HCT116 (cell line): Measurements from ENCODE around the gene SMIM14. TPM values are rescaled to one million over a fixed set of nuclear protein-coding genes. Genes with fewer than 3 reads are reported as not detected.

ENCODE experiments used
- ATAC-seq: fragments of 200-7000 bp; cut with Tn5 transposase; 2 replicates; pipeline ENCODE4 v1.9.1; 2020; ENCODE audit warnings: mild to moderate bottlenecking, moderate library complexity
- BruUV-seq: library from RNA; stranded (reverse); fragments of 400-500 nt; replicated peaks from 2 replicates; lab custom pipeline; 2021; lab: Mats Ljungman, UMichigan
- CTCF ChIA-PET: fragments of 300-600 bp; sonication (Branson Sonifier 250); formaldehyde crosslinking; loops from one replicate; lab custom pipeline; 2021; ENCODE audit warnings: antibody characterized with exemption; lab: Charles Lee
- POLR2A ChIA-PET: fragments of 300-600, 350-600 bp; sonication (Branson Sonifier 250); formaldehyde crosslinking; loops from one replicate; lab custom pipeline; 2021; ENCODE audit warnings: antibody characterized with exemption; lab: Charles Lee
- RAD21 ChIA-PET, 2 experiments: fragments of 300-600 bp; sonication (Branson Sonifier 250); formaldehyde crosslinking; loops; one replicate each; lab custom pipeline; 2023; ENCODE audit warnings: low total read pairs in 2 of 2; ENCODE audit not compliant: uncharacterized antibody in 2 of 2, unreplicated experiment in 2 of 2, low non-redundant PET in 1 of 2; lab: Charles Lee
- DNase-seq: peaks from one replicate; pipeline ENCODE4 v3.0.0-alpha.2; 2010; ENCODE audit warnings: low read depth, low spot score
- H2AFZ ChIP-seq: fragments of 200-600 bp; shearing (Covaris generic), sonication (generic); 2 replicates; pipeline ENCODE4 v1.6.1; 2017; ENCODE audit warnings: low read depth, mixed run types, mixed read lengths, antibody characterized with exemption, low read length; ENCODE audit not compliant: poor library complexity, severe bottlenecking
- H3K27ac ChIP-seq: 2 replicates; pipeline ENCODE4 v1.5.1; 2012; ENCODE audit warnings: low read depth, low read length
- H3K27me3 ChIP-seq: fragments of 200-600 bp; sonication (generic); 2 replicates; pipeline ENCODE4 v1.6.1; 2016; ENCODE audit warnings: mixed run types, low read length, mixed read lengths; ENCODE audit not compliant: insufficient read depth
- H3K36me3 ChIP-seq, 2 experiments: fragments of 200-500 bp in 1 of 2; fragments of 200-600 bp in 1 of 2; sonication (Bioruptor generic) in 1 of 2; sonication (generic) in 1 of 2; 2 replicates each; pipeline versions ENCODE4 v1.5.1 to v1.6.1; 2014 to 2016; ENCODE audit warnings: low read length in 2 of 2, inconsistent platforms in 1 of 2, mixed read lengths in 1 of 2, mixed run types in 1 of 2; ENCODE audit not compliant: insufficient read depth in 2 of 2, control insufficient read depth in 1 of 2
- H3K4me1 ChIP-seq, 2 experiments: fragments of 200-600 bp in 1 of 2; sonication (generic) in 1 of 2; 2 replicates each; pipeline versions ENCODE4 v1.5.1 to v1.6.1; 2012 to 2017; ENCODE audit warnings: low read length in 2 of 2, inconsistent platforms in 1 of 2, mild to moderate bottlenecking in 1 of 2, mixed read lengths in 1 of 2, mixed run types in 1 of 2, moderate library complexity in 1 of 2; ENCODE audit not compliant: insufficient read depth in 2 of 2, control insufficient read depth in 1 of 2
- H3K4me2 ChIP-seq: fragments of 200-600 bp; sonication (generic); 2 replicates; pipeline ENCODE4 v1.6.1; 2017; ENCODE audit warnings: mixed run types, low read length, mixed read lengths
- H3K4me3 ChIP-seq, 2 experiments: fragments of 200-600 bp in 1 of 2; sonication (generic) in 1 of 2; replicated peaks in 1 of 2; 2 replicates each; pipeline ENCODE4 v1.5.1; 2011 to 2016; ENCODE audit warnings: low read length in 2 of 2, control low read depth in 1 of 2, low read depth in 1 of 2, mild to moderate bottlenecking in 1 of 2, mixed read lengths in 1 of 2, mixed run types in 1 of 2
- H3K79me2 ChIP-seq: fragments of 200-600 bp; sonication (generic); 2 replicates; pipeline ENCODE4 v1.6.1; 2017; ENCODE audit warnings: mild to moderate bottlenecking, mixed run types, low read length, moderate library complexity, mixed read lengths; ENCODE audit not compliant: insufficient read depth
- H3K9ac ChIP-seq: fragments of 200-600 bp; sonication (generic); 2 replicates; pipeline ENCODE4 v1.6.1; 2016; ENCODE audit warnings: low read length, mixed read lengths
- H3K9me2 ChIP-seq: fragments of 200-600 bp; sonication (generic), shearing (Covaris generic); 2 replicates; pipeline ENCODE4 v1.6.1; 2017; ENCODE audit warnings: mixed run types, mild to moderate bottlenecking, moderate library complexity; ENCODE audit not compliant: insufficient read depth
- H3K9me3 ChIP-seq, 2 experiments: fragments of 200-500 bp in 1 of 2; fragments of 200-600 bp in 1 of 2; sonication (Bioruptor generic) in 1 of 2; sonication (generic) in 1 of 2; 2 replicates each; pipeline ENCODE4 v1.6.1; 2014 to 2017; ENCODE audit warnings: low read length in 2 of 2, mixed read lengths in 2 of 2, inconsistent platforms in 1 of 2, low read depth in 1 of 2, mild to moderate bottlenecking in 1 of 2, mixed run types in 1 of 2, moderate library complexity in 1 of 2; ENCODE audit not compliant: control insufficient read depth in 1 of 2, insufficient read depth in 1 of 2
- H4K20me1 ChIP-seq: fragments of 200-600 bp; sonication (generic), shearing (Covaris generic); 2 replicates; pipeline ENCODE4 v1.6.1; 2017; ENCODE audit warnings: mixed run types, mild to moderate bottlenecking, moderate library complexity; ENCODE audit not compliant: insufficient read depth
- CEBPB ChIP-seq: IDR thresholded peaks from 2 replicates; pipeline ENCODE4 v1.6.1; 2012; ENCODE audit warnings: low read depth
- EGR1 ChIP-seq: IDR thresholded peaks from 2 replicates; pipeline ENCODE4 v1.6.1; 2012; ENCODE audit warnings: low read depth
- EZH2 ChIP-seq: fragments of 200-600 bp; sonication (generic); IDR thresholded peaks from 2 replicates; pipeline ENCODE4 v1.6.1; 2017; ENCODE audit warnings: antibody characterized with exemption, mixed run types
- EZH2phosphoT487 ChIP-seq: fragments of 200-600 bp; IDR thresholded peaks from 2 replicates; pipeline ENCODE4 v1.6.1; 2018; ENCODE audit warnings: antibody characterized with exemption, borderline replicate concordance
- FOSL1 ChIP-seq: IDR thresholded peaks from 2 replicates; pipeline ENCODE4 v1.6.1; 2012; ENCODE audit warnings: low read depth
- JUND ChIP-seq: IDR thresholded peaks from 2 replicates; pipeline ENCODE4 v1.6.1; 2012
- RAD21 ChIP-seq: IDR thresholded peaks from 2 replicates; pipeline ENCODE4 v1.6.1; 2012; ENCODE audit warnings: low read depth, mild to moderate bottlenecking
- TCF7L2 ChIP-seq: IDR thresholded peaks from 2 replicates; pipeline ENCODE4 v1.7.0; 2011; ENCODE audit warnings: borderline replicate concordance, inconsistent platforms; ENCODE audit not compliant: insufficient read depth, insufficient read length; ENCODE audit errors: extremely low read depth
- ZFX ChIP-seq: fragments of 450-650 bp; IDR thresholded peaks from 2 replicates; pipeline ENCODE4 v1.6.1; 2017
- ZNF274 ChIP-seq: fragments of 200-500 bp; sonication (Bioruptor generic); IDR thresholded peaks from 2 replicates; pipeline ENCODE4 v1.6.1; 2014; ENCODE audit warnings: mild to moderate bottlenecking, low read depth, low read length, inconsistent platforms
- intact Hi-C: fragments of 100-400 bp; cut with micrococcal nuclease; formaldehyde crosslinking; loops from 2 replicates; pipeline ENCODE4 v1.10.0; 2022
- total RNA-seq: library from RNA; stranded (reverse); gene quantifications from one replicate; pipeline ENCODE4 v1.2.1, GENCODE V29; 2021; ENCODE audit not compliant: unreplicated experiment
- TF ChIP-seq, protein P1 (sequence below): IDR thresholded peaks from 2 replicates; pipeline ENCODE4 v1.6.1; 2012
- TF ChIP-seq, protein P2 (sequence below): IDR thresholded peaks from 2 replicates; pipeline ENCODE4 v1.6.1; 2012
- TF ChIP-seq, protein P3 (sequence below): IDR thresholded peaks from 2 replicates; pipeline ENCODE4 v1.6.1; 2011; ENCODE audit warnings: mild to moderate bottlenecking, low read length, moderate library complexity; ENCODE audit not compliant: insufficient replicate concordance; ENCODE audit errors: extremely low read depth
- TF ChIP-seq, protein P4 (sequence below): IDR thresholded peaks from 2 replicates; pipeline ENCODE4 v1.6.1; 2012; ENCODE audit warnings: low read depth
- TF ChIP-seq, protein P5 (sequence below), 3 experiments: fragments of 200-600 bp in 1 of 3; sonication (generic) in 1 of 3; IDR thresholded peaks in 2 of 3; conservative IDR thresholded peaks in 1 of 3; 2 replicates each; pipeline ENCODE4 v1.5.1; 2012 to 2017; ENCODE audit warnings: low read depth in 2 of 3, low read length in 2 of 3, antibody characterized with exemption in 1 of 3, borderline replicate concordance in 1 of 3, control low read depth in 1 of 3, mild to moderate bottlenecking in 1 of 3, mixed read lengths in 1 of 3, mixed run types in 1 of 3, moderate library complexity in 1 of 3; ENCODE audit not compliant: insufficient read depth in 1 of 3

Gene SMIM14
- total RNA-seq, 1 experiment from 2014 or later: 21.6 TPM

DNA sequence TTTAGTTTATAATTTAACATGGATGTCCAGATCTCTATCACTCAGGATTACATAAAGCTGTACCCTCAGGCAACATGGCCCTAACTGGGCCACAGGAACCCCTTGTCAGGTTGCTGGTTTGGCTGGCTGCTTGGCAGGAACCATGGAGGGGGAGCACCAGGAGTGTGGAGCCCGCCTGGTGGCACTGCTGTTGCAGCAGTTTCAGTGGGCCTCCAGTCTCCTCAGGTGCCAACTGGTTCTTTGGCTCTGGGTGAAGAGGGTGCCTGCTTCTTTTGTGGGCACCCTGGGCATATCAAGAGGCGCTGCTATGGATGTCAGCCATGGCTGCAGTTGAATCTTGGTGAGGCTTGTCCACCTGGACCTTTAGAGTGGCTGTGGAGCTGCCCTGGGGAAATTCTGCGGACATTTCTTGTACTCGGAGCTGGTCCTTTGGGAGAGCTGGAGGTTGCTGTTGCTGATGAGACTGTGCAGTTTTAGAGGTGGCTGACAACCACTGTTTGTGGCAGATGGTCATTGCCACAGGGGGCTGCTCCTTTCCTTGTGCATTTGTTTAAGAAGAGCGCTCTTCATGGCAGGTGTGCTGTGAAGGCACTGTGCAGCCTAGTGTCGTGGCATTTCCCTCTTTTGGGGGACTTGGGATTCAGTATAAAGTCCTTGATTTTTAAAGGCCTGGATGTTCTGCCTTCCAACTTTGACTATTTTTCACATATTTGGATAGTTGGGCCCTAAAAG is 10.3 kb upstream of the SMIM14 start (continued):
- TF ChIP-seq, protein P1, sequence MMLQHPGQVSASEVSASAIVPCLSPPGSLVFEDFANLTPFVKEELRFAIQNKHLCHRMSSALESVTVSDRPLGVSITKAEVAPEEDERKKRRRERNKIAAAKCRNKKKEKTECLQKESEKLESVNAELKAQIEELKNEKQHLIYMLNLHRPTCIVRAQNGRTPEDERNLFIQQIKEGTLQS: no peak
- TF ChIP-seq ZFX (no peak), EZH2phosphoT487 (no peak), JUND (no peak), EZH2 (no peak), EGR1 (no peak), ZNF274 (no peak), RAD21 (no peak), CEBPB (no peak), TCF7L2 (no peak)
- TF ChIP-seq, protein P2, sequence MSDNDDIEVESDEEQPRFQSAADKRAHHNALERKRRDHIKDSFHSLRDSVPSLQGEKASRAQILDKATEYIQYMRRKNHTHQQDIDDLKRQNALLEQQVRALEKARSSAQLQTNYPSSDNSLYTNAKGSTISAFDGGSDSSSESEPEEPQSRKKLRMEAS: no peak
- TF ChIP-seq, protein P3, sequence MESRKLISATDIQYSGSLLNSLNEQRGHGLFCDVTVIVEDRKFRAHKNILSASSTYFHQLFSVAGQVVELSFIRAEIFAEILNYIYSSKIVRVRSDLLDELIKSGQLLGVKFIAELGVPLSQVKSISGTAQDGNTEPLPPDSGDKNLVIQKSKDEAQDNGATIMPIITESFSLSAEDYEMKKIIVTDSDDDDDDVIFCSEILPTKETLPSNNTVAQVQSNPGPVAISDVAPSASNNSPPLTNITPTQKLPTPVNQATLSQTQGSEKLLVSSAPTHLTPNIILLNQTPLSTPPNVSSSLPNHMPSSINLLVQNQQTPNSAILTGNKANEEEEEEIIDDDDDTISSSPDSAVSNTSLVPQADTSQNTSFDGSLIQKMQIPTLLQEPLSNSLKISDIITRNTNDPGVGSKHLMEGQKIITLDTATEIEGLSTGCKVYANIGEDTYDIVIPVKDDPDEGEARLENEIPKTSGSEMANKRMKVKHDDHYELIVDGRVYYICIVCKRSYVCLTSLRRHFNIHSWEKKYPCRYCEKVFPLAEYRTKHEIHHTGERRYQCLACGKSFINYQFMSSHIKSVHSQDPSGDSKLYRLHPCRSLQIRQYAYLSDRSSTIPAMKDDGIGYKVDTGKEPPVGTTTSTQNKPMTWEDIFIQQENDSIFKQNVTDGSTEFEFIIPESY: no peak

DNA sequence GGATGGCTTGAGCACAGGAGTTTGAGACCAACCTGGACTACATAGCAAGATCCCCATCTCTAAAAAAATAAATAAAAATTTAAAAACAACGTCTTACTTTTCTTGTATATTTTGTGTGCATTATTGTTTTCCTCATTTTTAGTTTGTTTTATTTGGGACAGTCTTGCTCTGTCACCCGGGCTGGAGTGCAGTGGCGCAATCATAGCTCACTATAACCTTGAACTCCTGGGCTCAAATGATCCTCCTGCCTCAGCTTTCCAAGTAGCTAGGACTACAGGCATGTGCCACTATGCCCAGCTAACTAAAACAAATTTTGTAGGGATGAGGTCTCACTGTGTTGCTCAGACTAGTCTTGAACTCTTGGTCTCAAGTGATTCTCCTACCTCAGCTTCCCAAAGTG is 9.5 kb upstream of the SMIM14 start:
- no TSS peak for BruUV-seq
- ChIA-PET RAD21 (no interaction called here), CTCF (no interaction called here)
- no peaks in the 10 kb centered on the region for H3K4me1 ChIP-seq
- H3K4me2 ChIP-seq: no peak overlapping the region
- no peaks in the 10 kb centered on the region for H4K20me1 ChIP-seq
- H3K36me3 ChIP-seq: no peaks in the 10 kb centered on the region
- H3K9me3 ChIP-seq: no peaks in the 10 kb centered on the region
- no peak for ATAC-seq
- no peaks in the 10 kb centered on the region for H3K79me2 ChIP-seq
- no peak overlapping the region for H3K27ac ChIP-seq
- TF ChIP-seq, protein P4, sequence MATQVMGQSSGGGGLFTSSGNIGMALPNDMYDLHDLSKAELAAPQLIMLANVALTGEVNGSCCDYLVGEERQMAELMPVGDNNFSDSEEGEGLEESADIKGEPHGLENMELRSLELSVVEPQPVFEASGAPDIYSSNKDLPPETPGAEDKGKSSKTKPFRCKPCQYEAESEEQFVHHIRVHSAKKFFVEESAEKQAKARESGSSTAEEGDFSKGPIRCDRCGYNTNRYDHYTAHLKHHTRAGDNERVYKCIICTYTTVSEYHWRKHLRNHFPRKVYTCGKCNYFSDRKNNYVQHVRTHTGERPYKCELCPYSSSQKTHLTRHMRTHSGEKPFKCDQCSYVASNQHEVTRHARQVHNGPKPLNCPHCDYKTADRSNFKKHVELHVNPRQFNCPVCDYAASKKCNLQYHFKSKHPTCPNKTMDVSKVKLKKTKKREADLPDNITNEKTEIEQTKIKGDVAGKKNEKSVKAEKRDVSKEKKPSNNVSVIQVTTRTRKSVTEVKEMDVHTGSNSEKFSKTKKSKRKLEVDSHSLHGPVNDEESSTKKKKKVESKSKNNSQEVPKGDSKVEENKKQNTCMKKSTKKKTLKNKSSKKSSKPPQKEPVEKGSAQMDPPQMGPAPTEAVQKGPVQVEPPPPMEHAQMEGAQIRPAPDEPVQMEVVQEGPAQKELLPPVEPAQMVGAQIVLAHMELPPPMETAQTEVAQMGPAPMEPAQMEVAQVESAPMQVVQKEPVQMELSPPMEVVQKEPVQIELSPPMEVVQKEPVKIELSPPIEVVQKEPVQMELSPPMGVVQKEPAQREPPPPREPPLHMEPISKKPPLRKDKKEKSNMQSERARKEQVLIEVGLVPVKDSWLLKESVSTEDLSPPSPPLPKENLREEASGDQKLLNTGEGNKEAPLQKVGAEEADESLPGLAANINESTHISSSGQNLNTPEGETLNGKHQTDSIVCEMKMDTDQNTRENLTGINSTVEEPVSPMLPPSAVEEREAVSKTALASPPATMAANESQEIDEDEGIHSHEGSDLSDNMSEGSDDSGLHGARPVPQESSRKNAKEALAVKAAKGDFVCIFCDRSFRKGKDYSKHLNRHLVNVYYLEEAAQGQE: no peak
- TF ChIP-seq TCF7L2 (no peak), FOSL1 (no peak), CEBPB (no peak)
- TF ChIP-seq, protein P5, sequence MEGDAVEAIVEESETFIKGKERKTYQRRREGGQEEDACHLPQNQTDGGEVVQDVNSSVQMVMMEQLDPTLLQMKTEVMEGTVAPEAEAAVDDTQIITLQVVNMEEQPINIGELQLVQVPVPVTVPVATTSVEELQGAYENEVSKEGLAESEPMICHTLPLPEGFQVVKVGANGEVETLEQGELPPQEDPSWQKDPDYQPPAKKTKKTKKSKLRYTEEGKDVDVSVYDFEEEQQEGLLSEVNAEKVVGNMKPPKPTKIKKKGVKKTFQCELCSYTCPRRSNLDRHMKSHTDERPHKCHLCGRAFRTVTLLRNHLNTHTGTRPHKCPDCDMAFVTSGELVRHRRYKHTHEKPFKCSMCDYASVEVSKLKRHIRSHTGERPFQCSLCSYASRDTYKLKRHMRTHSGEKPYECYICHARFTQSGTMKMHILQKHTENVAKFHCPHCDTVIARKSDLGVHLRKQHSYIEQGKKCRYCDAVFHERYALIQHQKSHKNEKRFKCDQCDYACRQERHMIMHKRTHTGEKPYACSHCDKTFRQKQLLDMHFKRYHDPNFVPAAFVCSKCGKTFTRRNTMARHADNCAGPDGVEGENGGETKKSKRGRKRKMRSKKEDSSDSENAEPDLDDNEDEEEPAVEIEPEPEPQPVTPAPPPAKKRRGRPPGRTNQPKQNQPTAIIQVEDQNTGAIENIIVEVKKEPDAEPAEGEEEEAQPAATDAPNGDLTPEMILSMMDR (IDR thresholded peaks at IDR 0.05 in 2 of 3, conservative IDR thresholded peaks at IDR 0.05 in 1 of 3; ENCODE audit: borderline replicate concordance in 1 of 3, insufficient read depth in 1 of 3, low read depth in 2 of 3, low read length in 2 of 3): no peak
- TF ChIP-seq, all 23 proteins: peak for 0
- Histone ChIP-seq H3K9ac (no peak overlapping the region), H3K9me2 (no peaks in the 10 kb centered on the region), H2AFZ (no peak overlapping the region), H3K4me3 (no peak overlapping the region), H3K27me3 (no peaks in the 10 kb centered on the region)
- POLR2A ChIA-PET: no interaction called here
- no peak for DNase-seq
- intact Hi-C loops: no loop called here
